ENCODE data around the gene SBF1.

GRCh38 chr22:50445880-50446707 lies 28.7 kb downstream of the SBF1 start:
- TF ChIP-seq CTCF (IDR thresholded peaks at IDR 0.05) (no peak), POLR2A (IDR thresholded peaks at IDR 0.05) (no peak)

Data from ovary (tissue), 3 donors.